Spinal cord (tissue), 10 donors: ENCODE measurements around the gene CTAGE6. TPM values are rescaled to one million over a fixed set of nuclear protein-coding genes. Genes with fewer than 3 reads are reported as not detected.
"Not testable (repeated sequence)": the region's sequence is repeated elsewhere in the genome, so short reads cannot be mapped to it uniquely, and the experiment has no call there.

ENCODE experiments used
- DNase-seq, 6 donors: peaks; one replicate each; pipeline versions ENCODE4 v3.0.0 to v3.0.0-alpha.2; 2013 to 2015; ENCODE audit warnings: low spot score in 6 of 6, low read depth in 4 of 6
- H3K27ac ChIP-seq: one replicate; pipeline ENCODE4 v1.5.1; 2013; ENCODE audit warnings: low read depth, low read length, control low read depth
- H3K27me3 ChIP-seq: one replicate; pipeline ENCODE4 v1.6.1; 2013; ENCODE audit warnings: low read length; ENCODE audit not compliant: control insufficient read depth, insufficient read depth
- H3K36me3 ChIP-seq: one replicate; pipeline ENCODE4 v1.6.1; 2013; ENCODE audit warnings: low read length; ENCODE audit not compliant: control insufficient read depth, insufficient read depth
- H3K4me1 ChIP-seq: one replicate; pipeline ENCODE4 v1.6.1; 2013; ENCODE audit warnings: low read length; ENCODE audit not compliant: control insufficient read depth, insufficient read depth
- H3K4me3 ChIP-seq: one replicate; pipeline ENCODE4 v1.5.1; 2013; ENCODE audit warnings: low read depth, low read length, control low read depth
- H3K9me3 ChIP-seq: one replicate; pipeline ENCODE4 v1.6.1; 2013; ENCODE audit warnings: low read length; ENCODE audit not compliant: control insufficient read depth, insufficient read depth
- WGBS: methylation state at CpG from one replicate; pipeline ENCODE4 v1.1.5; 2013; ENCODE audit warnings: missing lambda C conversion rate; ENCODE audit not compliant: insufficient coverage; 5-methylcytosine and 5-hydroxymethylcytosine counted together
- long read RNA-seq, 4 donors: transcript quantifications; one replicate each; lab custom pipeline, GENCODE V29; 2026
- polyA plus RNA-seq, 2 donors: library from polyadenylated mRNA; unstranded; fragments of 120-200 nt; gene quantifications; one replicate each; pipeline ENCODE4 v1.2.1, GENCODE V29; 2013; ENCODE audit not compliant: insufficient read length in 2 of 2
- total RNA-seq, 2 donors: library from RNA; depleted of rRNA in 1 of 2; stranded (reverse); fragments of 120-200 nt in 1 of 2; fragments of >200 nt in 1 of 2; gene quantifications; one replicate each; pipeline versions ENCODE4 v1.2.3 to v1.2.4, GENCODE V29; 2013 to 2014
- donor health status: healthy.

The CTAGE6 gene
- total RNA-seq: under 1 TPM; 0.69 to 0.94 TPM
- polyA plus RNA-seq: not detected
- long read RNA-seq, donor 1: 0 reads
- long read RNA-seq, donor 2, partial matches to known transcripts: 0 of 1 reads
- long read RNA-seq, donor 2, other reads (novel, unspliced or antisense): 0 of 1 reads
- long read RNA-seq, donor 3: 0 reads
- long read RNA-seq, donor 4: 0 reads

GRCh38 chr7:143757596-143757995 lies at the start of gene CTAGE6:
CTAGE6 (minus strand) TSS chr7:143757696; CDS start chr7:143757658, 38 bp downstream.
- not testable (repeated sequence) for DNase-seq, H3K27ac ChIP-seq, H3K36me3 ChIP-seq, H3K27me3 ChIP-seq, H3K9me3 ChIP-seq, H3K4me1 ChIP-seq, H3K4me3 ChIP-seq
- no CpG with 5 or more reads among the region's 19 CpGs for WGBS

DNA sequence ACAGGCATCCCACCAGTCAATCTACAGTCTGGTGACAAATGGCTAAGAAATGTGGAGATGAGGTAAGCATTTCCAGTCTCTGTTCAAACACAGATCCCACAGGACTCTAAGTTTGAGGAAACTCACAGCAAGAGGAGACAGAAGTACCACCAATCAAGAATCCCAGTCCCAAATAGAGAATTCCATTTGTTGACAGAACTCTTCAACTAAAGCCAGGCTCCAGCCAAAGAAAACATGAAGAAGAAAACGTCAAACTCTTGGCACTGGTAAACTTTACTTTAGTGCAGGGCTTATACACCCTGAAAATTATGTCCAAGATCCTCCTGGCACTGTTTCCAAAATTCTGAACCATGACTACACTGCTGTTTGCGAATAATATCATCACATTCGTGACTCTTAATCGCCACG lies 49.2 kb upstream of the CTAGE6 start:
- H3K36me3 ChIP-seq, DNase-seq, H3K9me3 ChIP-seq, H3K4me1 ChIP-seq, H3K27ac ChIP-seq, H3K27me3 ChIP-seq, H3K4me3 ChIP-seq: not testable (repeated sequence)
- no CpG with 5 or more reads among the region's 5 CpGs for WGBS

DNA sequence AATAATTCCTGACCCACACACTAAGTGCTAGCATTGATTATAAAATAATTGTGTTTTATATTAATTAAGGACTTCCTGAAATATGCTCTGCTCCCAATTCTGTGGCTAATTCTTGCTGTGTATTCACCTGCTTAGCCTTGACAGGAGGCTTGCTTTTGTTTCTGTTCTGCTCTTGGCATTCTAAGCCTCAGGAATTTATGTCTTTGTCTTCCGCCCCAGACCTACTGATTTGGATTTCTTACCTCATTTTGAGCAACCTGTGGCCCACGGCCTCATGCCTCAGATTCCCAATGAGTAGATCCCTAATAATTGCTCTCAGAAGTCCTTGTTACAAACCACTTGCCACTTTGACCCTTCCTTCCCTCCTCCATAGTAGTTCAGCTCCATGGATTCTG lies 40.4 kb upstream of the CTAGE6 start:
- H3K4me1 ChIP-seq, H3K4me3 ChIP-seq: not testable (repeated sequence)
- no CpG with 5 or more reads among the region's 2 CpGs for WGBS

GRCh38 chr7:143797119-143797895 lies 39.8 kb upstream of the CTAGE6 start:
- not testable (repeated sequence) for H3K4me1 ChIP-seq, DNase-seq, H3K27me3 ChIP-seq, H3K9me3 ChIP-seq, H3K4me3 ChIP-seq, H3K27ac ChIP-seq, H3K36me3 ChIP-seq
- WGBS: no CpG with 5 or more reads among the region's 6 CpGs

More for the DNA sequence above, 40.4 kb upstream of the CTAGE6 start:
- not testable (repeated sequence) for H3K27ac ChIP-seq, DNase-seq, H3K27me3 ChIP-seq, H3K36me3 ChIP-seq, H3K9me3 ChIP-seq

- H3K4me3 ChIP-seq, H3K27me3 ChIP-seq, H3K4me1 ChIP-seq, H3K27ac ChIP-seq, H3K9me3 ChIP-seq, H3K36me3 ChIP-seq, DNase-seq: not testable (repeated sequence)
- WGBS: no CpG with 5 or more reads among the region's 2 CpGs
These were observed 38.2 kb upstream of the CTAGE6 start for GRCh38 chr7:143795653-143796052.

GRCh38 chr7:143792633-143793032 lies 35.1 kb upstream of the CTAGE6 start:
- not testable (repeated sequence) for H3K4me3 ChIP-seq, H3K36me3 ChIP-seq, H3K9me3 ChIP-seq, DNase-seq, H3K27ac ChIP-seq, H3K27me3 ChIP-seq, H3K4me1 ChIP-seq
- no CpG with 5 or more reads among the region's 2 CpGs for WGBS

DNA sequence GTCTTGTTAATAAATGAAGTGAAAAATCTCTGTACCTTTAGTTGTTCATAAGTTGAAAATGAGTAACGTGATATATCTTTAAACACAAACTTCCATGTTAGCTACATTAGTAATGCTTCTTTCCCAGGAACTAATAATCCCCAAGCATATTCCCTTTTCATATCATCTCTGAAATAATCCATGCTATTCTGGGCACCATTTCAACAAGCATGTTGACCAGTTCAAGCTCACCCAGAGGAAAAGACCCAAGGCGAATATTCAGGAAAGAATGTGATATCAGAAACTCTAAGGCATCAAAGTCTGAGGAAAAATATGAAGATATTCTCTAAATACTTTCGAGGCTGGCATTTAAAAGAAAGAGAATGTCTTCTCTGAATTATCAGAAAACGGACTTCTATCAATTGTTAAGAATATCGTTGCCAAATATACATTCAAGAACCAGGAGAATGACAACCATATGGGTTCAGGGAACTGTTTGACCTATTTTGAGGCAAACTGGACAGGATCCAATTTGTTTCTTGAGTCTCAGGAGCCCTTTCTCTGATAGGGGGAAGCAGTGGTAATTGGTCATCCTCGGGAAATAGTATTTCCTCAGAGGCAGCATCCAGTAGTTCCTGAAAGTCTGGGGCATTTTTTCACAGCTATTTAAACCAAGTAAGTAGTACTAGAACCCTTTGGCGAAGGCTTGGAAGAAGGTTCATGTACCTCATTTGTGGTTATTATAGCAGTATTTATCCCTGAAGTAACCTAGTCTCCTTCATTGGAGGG lies 28.1 kb upstream of the CTAGE6 start:
- not testable (repeated sequence) for H3K27me3 ChIP-seq, DNase-seq, H3K36me3 ChIP-seq, H3K4me3 ChIP-seq, H3K27ac ChIP-seq, H3K4me1 ChIP-seq, H3K9me3 ChIP-seq
- no CpG with 5 or more reads among the region's 7 CpGs for WGBS

DNA sequence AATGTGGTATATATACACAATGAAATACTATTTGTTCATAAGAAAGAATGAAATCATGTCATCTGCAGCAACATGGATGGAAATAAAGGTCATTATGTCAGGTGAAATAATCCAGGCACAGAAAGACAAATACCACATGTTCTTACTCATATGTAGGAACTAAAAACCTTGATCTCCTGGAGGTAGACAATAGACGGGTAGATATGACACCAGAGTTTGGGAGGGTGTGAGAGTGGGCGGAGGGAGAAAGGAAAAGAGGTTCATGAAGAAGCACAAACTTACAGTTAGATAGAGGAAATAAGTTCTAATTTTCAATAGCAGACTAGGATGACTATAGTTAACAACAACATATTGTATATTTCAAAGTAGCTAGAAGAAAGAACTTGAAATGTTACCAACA lies 22.1 kb upstream of the CTAGE6 start:
- H3K4me1 ChIP-seq, H3K27ac ChIP-seq, H3K9me3 ChIP-seq, H3K36me3 ChIP-seq, DNase-seq, H3K4me3 ChIP-seq, H3K27me3 ChIP-seq: not testable (repeated sequence)
- WGBS: no CpG with 5 or more reads among the region's 2 CpGs

GRCh38 chr7:143772738-143773468 lies 15.4 kb upstream of the CTAGE6 start:
- H3K9me3 ChIP-seq, H3K36me3 ChIP-seq, H3K27ac ChIP-seq, H3K27me3 ChIP-seq, DNase-seq, H3K4me1 ChIP-seq, H3K4me3 ChIP-seq: not testable (repeated sequence)
- WGBS: no CpG with 5 or more reads among the region's 5 CpGs
